Neural crest cell (in vitro differentiated cells): ENCODE results near the gene OR2H1. TPM values are rescaled to one million over a fixed set of nuclear protein-coding genes. Genes with fewer than 3 reads are reported as not detected.
"Not testable (repeated sequence)": the region's sequence is repeated elsewhere in the genome, so short reads cannot be mapped to it uniquely, and the experiment has no call there.

Experiments
- DNase-seq: peaks from one replicate; pipeline ENCODE4 v3.0.0; 2021; ENCODE audit warnings: low read depth, mixed read lengths, low spot score
- H3K27ac Mint-ChIP-seq: one replicate; pipeline ENCODE4 v1.8.0; 2021; ENCODE audit warnings: mild to moderate bottlenecking, mixed read lengths; ENCODE audit not compliant: unreplicated experiment
- H3K27me3 Mint-ChIP-seq: 2 replicates; pipeline ENCODE4 v1.8.0; 2021; ENCODE audit warnings: low read depth, mild to moderate bottlenecking, mixed read lengths
- H3K36me3 Mint-ChIP-seq: 2 replicates; pipeline ENCODE4 v1.8.0; 2021; ENCODE audit warnings: low read depth, mild to moderate bottlenecking, mixed read lengths
- H3K4me1 Mint-ChIP-seq: 2 replicates; pipeline ENCODE4 v1.8.0; 2021; ENCODE audit warnings: mixed read lengths
- H3K4me3 Mint-ChIP-seq: one replicate; pipeline ENCODE4 v1.8.0; 2021; ENCODE audit warnings: mild to moderate bottlenecking, mixed read lengths
- H3K9me3 Mint-ChIP-seq: 2 replicates; pipeline ENCODE4 v1.8.0; 2021; ENCODE audit warnings: mixed read lengths
- CTCF ChIP-seq: fragments of 200-600 bp; sonication (generic); conservative IDR thresholded peaks from 2 replicates; pipeline ENCODE4 v1.5.0; 2021; ENCODE audit warnings: antibody characterized with exemption, mild to moderate bottlenecking
- total RNA-seq: library from RNA; stranded (reverse); gene quantifications from 2 replicates; pipeline ENCODE4 v1.2.1, GENCODE V29; 2021

OR2H1 gene
- total RNA-seq, 1 donor from 2014 or later, result not detected

DNA sequence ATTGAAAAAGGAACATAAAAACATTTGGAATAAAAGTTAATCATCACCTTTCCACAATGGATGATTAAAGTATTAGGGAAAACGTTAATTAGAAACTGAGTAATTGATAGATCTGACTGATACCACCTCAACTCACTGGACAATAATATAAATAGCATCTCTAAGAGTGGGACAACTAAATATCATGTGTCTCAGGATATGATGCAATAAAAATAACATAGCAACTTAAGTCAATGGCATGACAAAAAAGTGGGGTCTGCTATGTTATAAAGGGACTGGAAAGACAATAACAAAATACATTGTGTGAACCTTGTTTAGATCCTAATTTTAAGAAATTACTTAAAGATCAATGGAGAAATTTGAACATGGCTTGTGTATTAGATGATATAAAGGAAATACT is 31.9 kb upstream of the OR2H1 start:
- DNase-seq, result no peak
- Mint-ChIP-seq H3K36me3 (peaks cover 2% of the 10 kb centered on the region), H3K9me3 (peaks cover 3% of the 10 kb centered on the region), H3K4me3 (no peak overlapping the region), H3K27ac (no peak overlapping the region), H3K27me3 (peaks cover 13% of the 10 kb centered on the region), H3K4me1 (no peaks in the 10 kb centered on the region)
- TF ChIP-seq CTCF, result no peak

DNA sequence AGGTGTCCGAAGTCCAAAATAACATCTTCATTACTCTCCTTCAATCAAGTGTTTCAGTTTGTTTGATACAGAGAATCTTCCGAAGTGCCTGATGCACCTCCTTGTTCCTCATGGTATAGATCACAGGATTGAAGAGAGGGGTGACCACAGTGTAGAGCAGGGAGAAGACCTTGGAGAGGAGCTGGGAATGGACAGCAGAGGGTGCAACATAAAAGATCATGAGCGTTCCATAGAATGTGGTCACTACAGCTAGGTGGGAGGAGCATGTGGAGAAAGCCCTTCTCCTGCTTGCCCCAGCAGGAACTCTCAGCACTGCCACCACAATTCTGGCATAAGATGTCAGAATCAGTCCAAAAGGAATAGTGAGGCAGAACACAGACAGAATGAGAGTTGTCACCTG is 30.3 kb upstream of the OR2H1 start:
- Mint-ChIP-seq H3K4me1 (no peaks in the 10 kb centered on the region), H3K4me3 (no peak overlapping the region), H3K27me3 (peaks cover 15% of the 10 kb centered on the region), H3K9me3 (peaks cover 3% of the 10 kb centered on the region), H3K36me3 (peaks cover 2% of the 10 kb centered on the region), H3K27ac (peak overlapping the region; percentile 65)
- DNase-seq, result no peak
- TF ChIP-seq CTCF, result no peak

DNA sequence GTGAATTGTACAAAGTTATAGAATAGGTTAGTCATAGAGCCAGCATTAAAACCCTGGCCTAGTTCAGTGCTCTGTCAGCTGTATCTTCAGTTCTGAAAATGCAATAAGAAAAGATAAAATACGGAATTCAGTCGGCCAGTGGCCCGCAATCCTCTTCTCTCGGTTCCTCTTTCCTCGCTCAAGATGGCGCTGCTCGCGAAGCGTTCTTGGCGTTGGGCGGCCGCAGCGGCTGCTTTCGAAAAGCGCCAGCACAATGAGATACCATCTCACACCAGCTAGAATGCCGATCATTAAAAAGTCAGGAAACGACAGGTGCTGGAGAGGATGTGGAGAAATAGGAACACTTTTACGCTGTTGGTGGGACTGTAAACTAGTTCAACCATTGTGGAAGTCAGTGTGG is 20.2 kb upstream of the OR2H1 start:
- not testable (repeated sequence) for H3K36me3 Mint-ChIP-seq, DNase-seq, H3K27ac Mint-ChIP-seq, H3K4me3 Mint-ChIP-seq, H3K4me1 Mint-ChIP-seq, H3K9me3 Mint-ChIP-seq
- H3K27me3 Mint-ChIP-seq, result peaks cover 15% of the 10 kb centered on the region

GRCh38 chr6:29439006-29439405 is 17.9 kb upstream of the OR2H1 start, which contains the start of gene OR10C1:
TSS of gene OR10C1 (plus strand) at chr6:29439306. CDS start at chr6:29440016, 710 bp downstream.
- no peaks in the 10 kb centered on the region for H3K36me3 Mint-ChIP-seq
- no peak for DNase-seq
- H3K4me1 Mint-ChIP-seq, result no peaks in the 10 kb centered on the region
- no peak for TF ChIP-seq CTCF
- no peak within 1 kb of the TSS for H3K4me3 Mint-ChIP-seq
- peaks cover 13% of the 10 kb centered on the region for H3K27me3 Mint-ChIP-seq
- H3K27ac Mint-ChIP-seq, result no peak within 1 kb of the TSS
- peaks cover under 1% of the 10 kb centered on the region for H3K9me3 Mint-ChIP-seq

- Mint-ChIP-seq H3K27me3 (peaks cover 10% of the 10 kb centered on the region), H3K27ac (no peak overlapping the region), H3K36me3 (no peaks in the 10 kb centered on the region), H3K9me3 (peaks cover 9% of the 10 kb centered on the region), H3K4me1 (peaks cover 4% of the 10 kb centered on the region), H3K4me3 (no peak overlapping the region)
- no peak for DNase-seq
- TF ChIP-seq CTCF, result no peak
These were observed 14.2 kb upstream of the OR2H1 start for GRCh38 chr6:29442719-29443118.

DNA sequence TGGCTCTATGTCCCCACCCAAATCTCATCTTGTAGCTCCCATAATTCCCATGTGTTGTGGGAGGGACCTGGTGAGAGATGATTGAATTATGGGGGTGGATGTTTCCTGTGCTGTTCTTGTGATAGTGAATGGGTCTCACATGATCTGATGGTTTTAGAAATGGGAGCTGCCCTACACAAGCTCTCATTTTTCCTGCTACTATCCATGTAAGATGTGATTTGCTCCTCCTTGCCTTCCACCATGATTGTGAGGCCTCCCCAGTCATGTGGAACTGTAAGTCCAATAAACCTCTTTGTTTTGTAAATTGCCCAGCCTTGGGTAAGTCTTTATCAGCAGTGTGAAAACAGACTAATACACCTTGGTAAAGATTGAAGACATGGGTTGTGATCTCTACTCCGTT is 12.9 kb upstream of the OR2H1 start:
- not testable (repeated sequence) for H3K27me3 Mint-ChIP-seq, H3K4me3 Mint-ChIP-seq

GRCh38 chr6:29447670-29448069 is 9.3 kb upstream of the OR2H1 start:
- peaks cover 9% of the 10 kb centered on the region for H3K9me3 Mint-ChIP-seq
- no peak overlapping the region for H3K27ac Mint-ChIP-seq
- no peak for TF ChIP-seq CTCF
- peaks cover 5% of the 10 kb centered on the region for H3K4me1 Mint-ChIP-seq
- no peak overlapping the region for H3K4me3 Mint-ChIP-seq
- peaks cover 4% of the 10 kb centered on the region for H3K27me3 Mint-ChIP-seq
- no peaks in the 10 kb centered on the region for H3K36me3 Mint-ChIP-seq
- no peak for DNase-seq

More for the DNA sequence above, 12.9 kb upstream of the OR2H1 start:
- not testable (repeated sequence) for H3K36me3 Mint-ChIP-seq, H3K9me3 Mint-ChIP-seq, H3K27ac Mint-ChIP-seq, H3K4me1 Mint-ChIP-seq, DNase-seq
